Measurements from ENCODE around the gene FRMPD3. TPM values are rescaled to one million over a fixed set of nuclear protein-coding genes. Genes with fewer than 3 reads are reported as not detected.
"Not testable (repeated sequence)": the region's sequence is repeated elsewhere in the genome, so short reads cannot be mapped to it uniquely, and the experiment has no call there.

FRMPD3 gene
- total RNA-seq, 1 donor from 2014 or later, result not detected

- DNase-seq; ATAC-seq; intact Hi-C loops (cut with micrococcal nuclease): not testable (repeated sequence)
Measured at GRCh38 chrX:107471420-107471819, 22.0 kb downstream of the FRMPD3 start.

GRCh38 chrX:107477406-107477805, 28.0 kb downstream of the FRMPD3 start:
- DNase-seq (no peak), ATAC-seq (no peak)
- intact Hi-C loops (cut with micrococcal nuclease), result no loop called here

- no peak for ATAC-seq
- DNase-seq, result no peak
- intact Hi-C loops (cut with micrococcal nuclease), result no loop called here
Measured at GRCh38 chrX:107480272-107480671, 30.8 kb downstream of the FRMPD3 start.

- intact Hi-C loops (cut with micrococcal nuclease), result no loop called here
- no peak for DNase-seq
- no peak for ATAC-seq
Measured at GRCh38 chrX:107482046-107482445, 32.6 kb downstream of the FRMPD3 start.

GRCh38 chrX:107484002-107484726, 34.7 kb downstream of the FRMPD3 start:
- ATAC-seq (peak; percentile 60), DNase-seq (peak; percentile 46)
- intact Hi-C loops (cut with micrococcal nuclease), result no loop called here

GRCh38 chrX:107485013-107485412, 35.6 kb downstream of the FRMPD3 start:
- no peak for DNase-seq
- no peak for ATAC-seq

GRCh38 chrX:107493141-107493540, 43.7 kb downstream of the FRMPD3 start:
- DNase-seq (no peak), ATAC-seq (no peak)
- intact Hi-C loops (cut with micrococcal nuclease), result no loop called here

More at GRCh38 chrX:107485013-107485412, 35.6 kb downstream of the FRMPD3 start:
- intact Hi-C loops (cut with micrococcal nuclease), result no loop called here

- ATAC-seq (no peak), DNase-seq (no peak)
- intact Hi-C loops (cut with micrococcal nuclease), result no loop called here
Measured at GRCh38 chrX:107496786-107497185, 47.3 kb downstream of the FRMPD3 start.

Other genes starting within 250 kb of the FRMPD3 start
- 2.2 TPM for gene NUP62CL, start 243.2 kb upstream of the FRMPD3 start, total RNA-seq
- not detected for gene DNAAF6, start 243.0 kb upstream of the FRMPD3 start, total RNA-seq
- 27.4 TPM for gene PRPS1, start 178.9 kb downstream of the FRMPD3 start, total RNA-seq